Esophagus mucosa (tissue), 1 donor: ENCODE measurements around the gene GPSM1. TPM values are rescaled to one million over a fixed set of nuclear protein-coding genes. Genes with fewer than 3 reads are reported as not detected.

ENCODE experiments used
- ATAC-seq: fragments of 200-7000 bp; cut with Tn5 transposase; one replicate; pipeline ENCODE4 v1.9.1; 2020
- total RNA-seq: library from RNA; stranded (reverse); gene quantifications from one replicate; pipeline ENCODE4 v1.2.4, GENCODE V29; 2023
- donor health status: DM: yes; HTN: yes; CAD: no.

The GPSM1 gene
- total RNA-seq, 1 donor from 2014 or later, result 1.2 TPM

- ATAC-seq, result no peak
Observed at GRCh38 chr9:136377341-136378169, 50.2 kb downstream of the GPSM1 start.

GRCh38 chr9:136378170-136379002 is 51.0 kb downstream of the GPSM1 start:
- no peak for ATAC-seq

DNA sequence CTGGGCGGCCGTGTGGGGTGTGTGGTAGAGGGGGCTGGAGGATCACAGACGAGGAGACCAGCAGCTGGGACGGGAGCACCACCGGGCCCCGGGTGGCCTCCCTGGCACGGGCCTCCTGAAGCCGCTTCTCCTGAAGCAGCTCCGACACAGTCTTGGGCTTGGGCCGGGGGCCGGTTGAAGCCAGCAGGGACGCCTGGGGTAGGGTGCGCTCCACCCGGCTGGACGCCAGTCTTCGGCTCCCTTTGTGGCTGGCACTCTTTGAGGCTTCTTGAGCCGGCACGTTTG is 51.6 kb downstream of the GPSM1 start:
- ATAC-seq, result no peak

DNA sequence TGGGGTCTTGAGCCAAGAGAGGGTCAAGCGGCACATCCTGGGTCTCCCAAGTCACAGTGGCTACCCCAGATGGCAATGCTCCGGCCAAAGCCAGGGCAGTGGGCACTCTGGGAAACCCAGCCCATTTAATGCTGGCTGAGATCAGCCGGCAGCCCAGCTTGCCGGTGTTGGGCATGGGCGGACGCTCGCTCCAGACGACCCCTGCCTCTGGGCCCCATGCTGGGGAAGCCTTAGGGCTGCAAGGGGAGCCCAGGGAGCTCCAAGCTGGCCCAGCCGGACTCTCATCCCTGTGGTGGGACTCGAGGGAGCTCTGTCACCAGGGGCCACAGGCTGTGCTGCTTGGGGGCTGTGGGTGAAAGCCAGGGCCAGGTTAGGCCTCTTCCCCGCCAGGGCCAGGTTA is 52.1 kb downstream of the GPSM1 start:
- no peak for ATAC-seq

DNA sequence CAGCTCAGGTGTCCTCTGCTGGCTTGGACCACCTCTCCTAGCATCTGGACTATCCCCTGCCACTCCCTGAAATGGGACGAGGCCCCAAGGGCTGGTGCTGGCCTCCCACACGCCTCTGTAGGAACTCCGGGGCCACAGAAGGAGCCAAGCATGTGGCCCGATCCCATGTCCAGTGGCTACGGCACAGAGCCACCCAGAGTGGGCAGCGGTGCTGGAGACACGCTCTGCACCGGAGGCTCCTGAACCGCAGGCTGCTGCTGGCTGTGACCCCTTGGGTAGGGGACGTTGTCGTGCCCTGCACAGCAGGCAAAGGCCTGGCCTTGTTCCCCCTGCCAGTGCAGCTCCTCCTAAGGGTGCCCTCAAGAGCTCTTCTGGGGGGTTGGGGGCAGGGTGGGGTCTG is 52.6 kb downstream of the GPSM1 start:
- ATAC-seq, result no peak

- no peak for ATAC-seq
Observed at GRCh38 chr9:136380381-136380780, 53.0 kb downstream of the GPSM1 start.

DNA sequence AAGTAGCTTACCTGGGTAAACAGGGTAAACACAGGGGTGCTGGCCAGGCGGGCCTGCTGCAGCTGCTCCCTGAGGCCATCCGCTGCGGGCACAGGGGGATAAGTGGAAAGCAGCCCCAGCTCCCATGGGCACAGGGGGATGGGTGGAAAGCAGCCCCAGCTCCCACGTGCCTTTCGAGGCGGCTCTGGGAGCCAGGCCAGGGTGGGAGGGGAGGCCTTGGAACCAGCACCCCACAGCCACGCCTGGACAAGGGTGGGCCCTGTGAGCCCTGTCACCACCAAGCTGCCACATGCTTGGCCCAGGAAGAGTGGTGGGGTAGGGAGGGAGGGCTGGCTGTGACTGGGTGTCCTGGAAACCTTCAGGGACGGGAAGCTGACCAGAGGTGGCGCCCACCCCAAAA is 54.0 kb downstream of the GPSM1 start:
- no peak for ATAC-seq

GRCh38 chr9:136381966-136382513 is 54.7 kb downstream of the GPSM1 start:
- no peak for ATAC-seq

DNA sequence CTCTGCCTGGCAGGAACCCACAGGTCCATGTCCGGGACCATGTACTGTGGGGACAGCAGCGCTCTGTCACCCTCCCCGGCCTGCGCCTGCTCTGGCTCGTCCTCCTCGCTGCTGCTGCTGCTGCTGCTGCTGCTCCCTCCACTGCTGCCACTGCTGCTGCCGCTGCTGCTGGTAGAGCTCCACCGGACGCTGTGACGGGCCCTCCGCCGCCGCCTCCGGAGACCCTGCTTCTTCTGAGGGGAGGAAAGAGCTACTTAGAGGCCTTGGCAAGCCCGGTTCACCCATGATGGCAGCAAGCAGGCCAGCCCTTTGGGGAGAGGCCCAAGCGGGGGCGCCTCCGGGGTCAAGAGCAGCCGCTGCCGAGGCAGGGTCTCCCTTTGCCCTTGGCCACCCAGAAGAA is 56.1 kb downstream of the GPSM1 start:
- no peak for ATAC-seq

- no peak for ATAC-seq
Observed at GRCh38 chr9:136385015-136385414, 57.7 kb downstream of the GPSM1 start.

GRCh38 chr9:136386018-136386417 is 58.7 kb downstream of the GPSM1 start:
- ATAC-seq, result no peak

DNA sequence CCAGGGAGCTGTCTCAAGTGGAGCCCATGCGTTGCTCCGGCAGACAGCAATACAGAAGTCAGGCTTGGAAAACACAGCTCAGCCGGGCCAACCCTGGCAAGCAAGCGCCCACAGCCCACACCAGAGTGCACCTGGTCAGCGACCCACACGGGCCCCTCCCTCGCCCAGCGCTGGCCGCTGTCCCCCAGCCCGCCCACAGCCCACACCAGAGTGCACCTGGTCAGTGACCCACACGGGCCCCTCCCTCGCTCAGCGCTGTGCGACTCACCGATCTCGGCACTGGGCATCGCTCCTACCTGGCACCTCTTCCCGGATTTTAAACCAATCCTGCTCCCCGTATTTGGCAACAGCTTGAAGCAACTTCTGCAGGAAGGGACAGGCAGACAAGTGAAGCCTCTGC is 59.9 kb downstream of the GPSM1 start:
- no peak for ATAC-seq

DNA sequence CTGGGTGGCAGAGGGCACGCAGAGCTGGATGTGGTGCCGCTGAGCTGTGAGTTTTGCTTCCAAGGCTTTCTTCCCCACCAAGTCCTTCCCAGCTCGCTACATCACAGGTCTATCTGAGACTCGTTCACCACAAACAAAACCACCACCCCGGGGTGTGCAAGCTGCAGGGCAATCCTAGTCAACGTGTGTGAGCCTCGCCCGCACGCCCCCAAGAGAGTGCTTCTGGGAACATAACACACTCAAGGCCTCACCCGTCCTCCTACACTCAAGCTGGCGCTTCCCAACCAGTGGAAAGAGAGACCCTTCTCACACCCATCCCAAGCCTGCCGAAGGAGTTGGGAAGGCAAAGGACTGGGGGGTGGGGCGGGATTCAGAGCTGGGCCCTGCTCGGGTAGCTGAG is 62.1 kb downstream of the GPSM1 start:
- ATAC-seq, result no peak

DNA sequence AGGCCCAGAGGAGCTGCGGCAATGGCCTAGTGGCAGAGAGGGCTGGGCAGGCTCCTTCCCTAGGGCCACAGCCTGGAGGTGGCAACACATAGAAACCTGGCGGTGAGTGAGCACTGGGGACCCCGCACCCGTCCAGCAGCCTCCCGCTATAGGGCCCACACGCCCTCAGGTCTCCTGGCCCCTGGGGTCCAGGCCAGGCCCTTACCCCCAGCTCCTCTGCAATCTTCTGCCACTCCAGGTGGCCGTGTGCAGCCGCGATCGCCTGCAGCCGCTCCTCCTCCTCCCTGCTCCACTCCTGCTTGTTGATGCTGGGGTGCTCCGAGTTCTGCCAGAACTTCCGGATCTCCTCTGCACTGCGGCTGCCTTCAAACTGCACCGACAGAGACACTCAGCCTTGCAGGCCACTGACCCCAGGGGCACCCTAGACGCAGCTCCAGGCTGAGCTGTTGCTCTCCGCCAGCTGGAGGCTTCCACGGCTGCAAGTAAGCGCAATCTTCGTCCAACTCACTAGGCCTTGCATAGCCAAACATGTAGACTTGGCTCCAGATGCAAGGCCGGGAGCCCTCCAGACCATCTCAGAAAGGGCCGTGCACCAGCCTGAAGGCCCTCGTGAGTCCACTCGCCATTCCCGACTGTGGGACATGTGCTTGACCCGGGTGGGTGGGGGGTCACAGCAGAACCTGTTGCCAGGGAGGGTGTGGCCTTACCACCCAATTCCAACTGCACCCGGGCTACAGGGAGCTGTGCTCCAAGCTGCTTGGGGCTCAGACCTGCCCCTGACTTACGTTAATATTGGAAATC is 64.6 kb downstream of the GPSM1 start:
- ATAC-seq, result no peak

- ATAC-seq, result no peak
Observed at GRCh38 chr9:136392538-136393449, 65.5 kb downstream of the GPSM1 start.

GRCh38 chr9:136393531-136393930 is 66.2 kb downstream of the GPSM1 start:
- no peak for ATAC-seq

DNA sequence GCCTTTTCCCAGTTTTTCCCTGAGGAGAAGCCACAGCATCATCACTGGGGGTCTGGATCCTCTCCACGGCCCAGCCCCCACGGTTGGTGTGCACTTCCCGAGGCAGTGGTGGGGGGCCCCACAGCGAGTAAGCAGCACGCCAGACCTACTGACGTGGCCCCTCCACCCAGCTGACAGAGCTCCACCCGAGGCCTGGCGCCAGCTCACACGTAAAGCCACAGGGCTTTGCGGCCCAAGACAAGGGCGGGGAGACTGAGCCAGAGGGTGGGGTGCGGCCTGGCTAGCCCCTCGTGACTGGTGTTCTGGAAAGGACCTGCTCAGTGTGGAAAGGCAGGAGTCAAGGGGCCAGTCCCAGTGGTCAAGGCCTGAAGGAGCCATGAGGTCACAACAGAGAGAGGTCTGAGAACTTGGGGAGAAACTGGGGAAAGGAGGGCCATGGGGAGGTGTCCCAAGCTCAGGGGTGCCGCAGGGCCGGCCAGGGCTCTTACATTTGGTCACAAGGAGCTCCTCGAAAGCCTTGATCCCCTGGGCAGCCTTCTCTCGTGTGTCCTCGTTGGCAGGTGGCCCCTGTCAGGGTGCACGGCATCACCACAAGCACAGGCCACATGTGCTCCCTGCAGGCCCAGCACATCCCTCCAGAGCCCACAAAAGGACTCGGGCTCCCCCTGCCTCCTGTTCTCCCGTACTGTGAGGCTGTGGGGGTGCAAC is 67.1 kb downstream of the GPSM1 start:
- ATAC-seq, result no peak

- no peak for ATAC-seq
Observed at GRCh38 chr9:136395020-136395340, 67.6 kb downstream of the GPSM1 start.

DNA sequence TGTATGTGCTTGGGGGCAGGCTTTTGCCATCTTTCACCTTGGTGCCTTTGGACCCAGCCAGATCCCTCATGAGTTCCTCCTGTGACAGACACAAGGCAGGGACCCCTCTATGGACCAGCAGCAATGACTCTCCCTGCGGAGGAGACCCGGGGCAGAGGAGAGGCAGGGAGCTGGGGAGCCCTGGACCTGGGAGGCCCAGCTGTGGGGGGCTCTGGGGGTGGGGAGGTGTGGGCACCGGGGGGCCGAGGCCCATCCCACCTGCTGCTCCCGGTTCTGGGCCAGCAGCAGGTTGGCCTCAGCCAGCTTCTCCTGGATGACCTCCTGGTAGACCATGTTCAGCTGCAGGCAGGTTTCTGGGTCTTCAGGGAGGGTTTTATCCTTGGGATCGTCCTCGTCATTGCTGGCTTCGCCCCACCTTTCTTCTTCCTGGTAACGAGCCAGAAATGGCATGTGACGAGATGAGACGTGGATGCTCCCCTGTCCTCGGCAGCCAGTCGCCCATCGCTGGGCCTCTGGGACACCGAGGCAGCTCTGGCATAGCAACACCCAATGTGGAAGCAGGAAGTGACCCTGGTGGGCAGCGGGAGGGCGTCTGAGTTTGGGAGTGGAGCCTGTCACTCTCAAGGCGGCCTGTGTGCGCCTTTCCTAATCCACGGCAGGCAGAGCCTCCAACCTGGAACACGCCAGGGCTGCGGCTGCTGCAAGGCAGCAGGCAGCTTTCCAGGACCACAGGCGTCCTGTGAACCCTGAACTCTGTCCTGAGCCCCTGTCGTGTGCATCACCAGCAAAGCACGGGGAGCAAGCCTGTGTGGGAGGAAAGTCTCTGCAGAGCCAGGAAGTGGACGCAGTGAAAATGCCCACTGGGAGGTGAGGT is 68.2 kb downstream of the GPSM1 start:
- no peak for ATAC-seq

- no peak for ATAC-seq
Observed at GRCh38 chr9:136396219-136396515, 68.8 kb downstream of the GPSM1 start.

DNA sequence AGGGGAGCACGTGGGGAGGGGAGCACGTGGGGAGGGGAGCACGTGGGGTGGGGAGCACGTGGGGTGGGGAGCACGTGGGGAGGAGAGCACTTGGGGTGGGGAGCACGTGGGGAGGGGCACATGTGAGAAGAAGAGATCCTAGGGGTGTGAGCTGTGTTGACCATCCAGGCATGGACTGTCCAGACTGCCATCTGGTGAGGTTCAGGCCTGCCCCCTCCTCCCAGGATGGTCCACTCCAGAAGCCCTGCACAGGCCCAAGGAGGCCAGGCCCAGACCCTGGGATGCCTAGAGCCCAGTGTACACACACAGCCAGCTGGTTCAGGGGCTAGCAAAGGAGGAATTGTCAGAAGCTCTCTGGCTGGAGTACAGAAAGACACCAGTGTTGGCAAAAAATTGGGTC is 70.3 kb downstream of the GPSM1 start:
- no peak for ATAC-seq
